ENCODE data around the gene GATAD2B.
A peak's percentile ranks its signal among the peaks of the same experiment; 100 is the strongest.
"Not testable (repeated sequence)": the region's sequence is repeated elsewhere in the genome, so short reads cannot be mapped to it uniquely, and the experiment has no call there.

The GATAD2B gene

GRCh38 chr1:153794624-153795329, 128.0 kb downstream of the GATAD2B start:
- no peak for DNase-seq

DNA sequence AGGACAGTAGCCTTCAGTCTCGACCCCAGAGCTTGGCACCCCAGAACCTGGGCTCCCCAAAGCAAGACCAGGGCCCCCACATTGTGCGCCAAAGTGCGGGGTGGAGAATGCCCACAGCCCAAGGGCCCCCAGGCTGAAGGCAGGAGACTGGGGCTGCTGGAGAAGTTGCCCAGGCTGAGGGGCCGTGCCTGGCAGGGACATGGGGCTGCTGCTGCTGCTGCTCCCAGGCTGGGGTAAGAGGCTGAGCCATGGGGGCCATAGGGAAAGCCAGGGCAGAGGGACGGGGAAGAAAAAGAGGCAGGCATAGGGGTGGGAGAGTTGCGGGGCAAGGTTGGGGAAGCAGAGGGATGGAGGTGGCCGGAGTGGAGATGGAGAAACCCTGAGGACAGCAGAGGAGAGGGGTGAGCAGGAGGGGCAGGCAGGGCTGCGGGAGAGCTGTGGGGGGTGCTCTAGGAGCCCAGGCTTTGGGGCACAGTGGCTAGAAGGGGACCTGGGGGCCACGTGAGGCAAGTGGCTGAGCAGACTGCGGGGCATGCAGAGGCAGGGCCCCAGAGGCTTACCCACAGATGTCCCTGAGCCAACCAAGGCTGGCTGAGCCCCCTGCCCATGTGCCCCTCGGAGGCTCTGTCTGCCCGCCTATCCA, 128.7 kb downstream of the GATAD2B start:
- no peak for DNase-seq

DNA sequence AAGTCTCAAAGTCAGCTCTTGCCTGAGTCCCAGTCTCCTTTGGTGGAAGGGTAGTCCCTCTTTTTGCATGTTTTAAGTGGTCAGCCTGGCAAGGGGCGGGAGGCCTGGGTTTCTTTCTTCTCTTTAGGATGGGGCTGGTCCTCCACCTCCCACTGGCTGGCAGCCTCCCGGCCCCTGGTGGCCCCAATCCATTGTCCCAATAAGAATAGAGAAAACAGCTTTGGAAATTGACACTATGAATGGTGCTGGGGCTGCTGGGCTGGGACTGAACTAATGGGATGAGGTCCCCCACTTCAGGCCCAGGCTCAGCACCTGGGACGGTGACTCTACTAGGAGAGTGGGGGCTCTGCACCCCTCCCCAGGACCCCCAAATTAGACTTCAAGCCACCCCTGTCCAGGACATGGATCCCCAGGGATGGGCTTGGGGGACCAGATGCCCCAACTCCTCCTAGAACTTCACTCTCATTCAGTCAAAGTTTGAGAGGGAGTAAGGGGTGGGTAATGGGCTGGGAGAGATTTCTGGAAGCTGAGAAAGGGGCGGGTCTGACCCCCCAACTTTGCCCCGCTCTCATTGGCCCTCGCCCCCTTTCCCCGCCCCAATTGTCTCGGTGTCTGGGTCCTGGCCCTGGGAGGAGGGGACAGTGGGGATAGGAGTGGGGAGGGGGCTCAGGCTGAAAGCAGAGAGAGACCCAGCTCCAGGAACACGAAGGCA, 129.4 kb downstream of the GATAD2B start:
- DNase-seq: no peak

- DNase-seq: no peak
Measured at GRCh38 chr1:153792631-153793041, 130.1 kb downstream of the GATAD2B start.

DNA sequence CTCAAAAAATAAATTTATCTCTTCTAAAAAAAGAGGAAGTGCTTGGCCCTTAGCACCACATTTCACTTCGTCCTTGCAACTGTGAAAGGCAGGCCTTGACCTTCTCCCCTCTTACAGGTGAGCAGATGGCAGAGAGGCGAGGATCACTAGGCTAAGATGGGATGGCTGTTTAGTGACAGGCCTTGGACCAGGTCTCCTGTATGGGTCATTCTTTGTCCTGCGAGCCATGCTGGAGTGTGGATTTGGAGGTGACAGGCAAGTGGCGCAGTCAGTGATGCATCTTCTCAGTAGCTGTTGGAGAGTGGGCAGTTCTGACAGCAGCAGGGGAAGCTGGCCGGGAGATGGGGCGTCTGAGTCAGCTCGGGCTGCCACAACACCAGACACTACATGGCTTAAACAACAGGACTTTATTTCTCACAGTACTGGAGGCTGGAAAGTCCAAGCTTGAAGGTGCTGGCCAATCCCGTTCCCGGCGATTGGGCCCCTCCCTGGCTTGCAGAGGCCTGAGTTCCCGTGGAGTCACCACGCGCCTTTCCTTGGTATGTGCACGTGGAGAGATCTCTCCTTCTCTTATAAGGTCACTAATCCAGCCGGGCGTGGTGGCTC, 131.0 kb downstream of the GATAD2B start:
- DNase-seq: no peak

DNA sequence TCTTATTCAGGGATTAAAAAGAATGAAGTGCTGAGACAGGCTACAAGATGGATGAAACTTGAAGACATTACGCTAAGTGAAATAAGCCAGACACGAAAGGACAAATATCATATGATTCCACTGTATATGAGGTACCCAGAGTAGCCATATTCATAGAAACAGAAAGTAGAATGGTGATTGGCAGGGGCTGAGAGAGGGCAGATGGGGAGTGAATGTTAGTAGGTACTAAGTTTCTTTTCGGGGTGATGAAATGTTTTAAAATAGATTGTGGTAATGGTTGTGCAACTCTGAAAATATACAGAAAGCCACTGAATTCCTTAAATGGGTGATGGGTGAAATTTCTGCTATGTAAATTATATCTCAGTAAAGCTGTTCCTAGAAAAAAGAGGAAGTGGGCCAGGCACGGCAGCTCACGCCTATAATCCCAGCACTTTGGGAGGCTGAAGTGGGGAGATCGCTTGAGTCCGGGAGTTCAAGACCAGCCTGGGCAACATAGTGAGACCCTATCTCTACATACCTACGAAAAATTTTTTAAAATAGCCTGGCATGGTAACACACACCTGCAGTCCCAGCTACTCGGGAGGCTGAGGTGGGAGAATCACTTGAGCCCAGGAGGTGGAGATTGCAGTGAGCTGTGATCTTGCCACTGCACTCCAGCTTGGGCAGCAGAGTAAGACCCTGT, 131.7 kb downstream of the GATAD2B start:
- no peak for DNase-seq

DNA sequence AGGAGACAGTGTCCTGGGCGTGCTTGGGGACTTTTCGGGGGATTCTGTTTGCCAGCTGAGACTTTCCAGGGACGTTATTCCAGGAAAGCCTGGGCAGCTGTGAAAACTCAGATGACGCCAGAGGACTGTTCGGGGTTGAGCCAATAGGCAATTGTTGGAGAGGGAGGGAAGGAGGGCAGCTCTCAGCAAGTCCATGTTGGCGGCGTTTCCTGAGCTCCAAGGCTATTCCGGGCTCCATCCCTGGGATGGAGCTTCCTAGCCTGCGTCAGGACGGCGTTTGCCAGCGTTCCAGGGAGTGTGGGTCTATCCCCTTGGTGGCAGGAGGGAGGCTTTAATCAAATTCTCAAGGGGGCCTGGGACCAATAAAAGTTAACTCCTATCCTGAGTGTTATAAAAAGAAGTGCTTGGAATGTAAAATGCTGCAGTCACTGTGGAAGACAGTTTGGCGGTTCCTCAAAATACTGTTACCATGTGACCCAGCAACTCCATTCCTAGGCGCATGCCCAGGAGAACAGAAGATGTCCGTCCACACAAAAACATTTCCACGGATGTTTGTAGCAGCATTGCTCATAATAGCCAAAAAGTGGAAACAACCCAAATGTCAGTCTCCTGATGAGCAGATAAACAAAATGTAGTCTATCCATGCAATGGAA, 132.3 kb downstream of the GATAD2B start:
- DNase-seq: peak; percentile 91

DNA sequence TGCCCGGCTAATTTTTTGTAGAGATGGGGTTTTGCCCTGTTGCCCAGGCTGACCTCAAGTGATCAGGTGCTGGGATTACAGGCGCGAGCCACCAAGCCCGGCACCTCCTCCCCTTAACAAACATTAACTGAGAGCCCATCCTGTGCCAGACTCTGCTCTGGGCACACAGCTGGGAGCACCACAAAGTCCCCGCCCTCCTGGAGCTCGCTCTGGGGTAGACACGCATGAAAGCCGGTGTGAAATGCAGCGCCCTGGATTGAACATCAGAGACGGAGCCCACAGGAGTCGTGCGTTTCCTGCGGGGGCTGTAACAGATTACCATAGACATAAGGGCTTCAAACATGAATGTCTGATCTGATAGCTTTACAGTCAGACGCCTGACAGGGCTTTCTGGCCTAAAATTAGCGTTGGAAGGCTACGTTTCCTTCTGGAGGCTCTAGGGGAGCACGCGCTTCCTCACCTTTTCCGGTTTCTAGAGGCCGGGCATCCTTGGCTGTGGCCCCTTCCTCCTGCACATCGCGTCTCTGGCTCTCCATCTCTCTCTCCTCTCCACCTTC, 133.2 kb downstream of the GATAD2B start:
- peak; percentile 42 for DNase-seq

- no peak for DNase-seq
Measured at GRCh38 chr1:153786038-153786790, 136.6 kb downstream of the GATAD2B start.

DNA sequence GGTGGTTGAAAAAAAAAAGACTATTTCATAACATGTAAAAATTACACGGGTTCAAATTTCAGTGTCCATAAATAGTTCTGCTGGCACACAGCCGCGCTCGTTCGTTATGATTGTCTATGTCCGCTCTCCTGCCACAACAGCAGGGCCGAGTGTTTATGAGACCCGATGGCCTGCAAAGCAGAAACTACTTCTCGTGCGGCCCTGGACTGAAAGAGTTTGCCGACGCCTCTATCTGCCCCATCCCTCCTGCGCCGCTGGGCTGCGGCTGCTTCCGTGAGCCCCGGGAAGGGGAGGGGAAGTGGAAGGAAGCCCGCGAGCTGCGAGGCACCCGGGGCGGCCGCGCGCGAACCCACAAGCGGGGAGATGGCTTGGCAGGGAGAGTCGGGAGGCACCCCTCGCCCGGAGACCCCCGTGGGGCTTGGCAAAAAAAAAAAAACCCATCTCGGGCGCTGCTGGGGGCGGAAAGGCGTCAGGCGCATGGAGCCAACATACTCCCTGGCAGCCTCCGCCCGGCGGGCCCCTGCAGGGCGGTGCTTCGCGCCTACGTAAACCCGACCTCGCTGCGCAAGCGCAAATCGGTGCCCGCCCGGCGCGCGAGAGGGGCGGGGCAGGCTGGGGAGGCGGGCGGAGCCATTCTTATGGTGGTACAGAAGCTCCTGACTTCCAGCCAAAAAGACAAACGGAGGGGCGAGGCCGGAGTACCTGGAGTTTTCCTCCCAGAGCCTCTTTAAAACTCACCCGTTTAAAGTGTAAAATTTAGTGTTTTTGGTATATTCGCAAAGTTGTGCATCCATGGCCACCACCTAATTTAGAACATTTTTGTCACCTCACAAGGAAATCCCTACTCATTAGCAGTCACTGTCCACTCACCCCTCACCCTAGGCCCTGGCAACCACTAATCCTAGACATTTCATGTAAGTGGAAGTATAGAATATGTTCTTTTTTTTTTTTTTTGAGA, 139.3 kb downstream of the GATAD2B start:
- DNase-seq: peak; percentile 94

DNA sequence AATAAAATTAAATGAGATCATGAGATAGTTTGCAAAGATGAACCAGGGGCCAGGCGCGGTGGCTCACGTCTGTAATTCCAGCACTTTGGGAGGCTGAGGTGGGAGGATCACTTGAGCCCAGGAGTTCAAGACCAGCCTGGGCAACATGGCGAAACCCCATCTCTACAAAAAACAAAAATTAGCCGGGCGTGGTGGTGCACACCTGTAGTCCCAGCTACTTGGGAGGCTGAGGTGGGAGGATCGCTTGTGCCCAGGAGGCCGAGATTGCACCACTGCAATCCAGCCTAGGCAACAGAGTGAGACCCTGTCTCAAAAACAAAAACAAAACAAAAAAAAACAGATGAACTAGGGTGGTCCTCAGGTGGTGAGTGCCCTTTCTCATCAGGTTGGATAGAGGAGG, 140.1 kb downstream of the GATAD2B start:
- not testable (repeated sequence) for DNase-seq

DNA sequence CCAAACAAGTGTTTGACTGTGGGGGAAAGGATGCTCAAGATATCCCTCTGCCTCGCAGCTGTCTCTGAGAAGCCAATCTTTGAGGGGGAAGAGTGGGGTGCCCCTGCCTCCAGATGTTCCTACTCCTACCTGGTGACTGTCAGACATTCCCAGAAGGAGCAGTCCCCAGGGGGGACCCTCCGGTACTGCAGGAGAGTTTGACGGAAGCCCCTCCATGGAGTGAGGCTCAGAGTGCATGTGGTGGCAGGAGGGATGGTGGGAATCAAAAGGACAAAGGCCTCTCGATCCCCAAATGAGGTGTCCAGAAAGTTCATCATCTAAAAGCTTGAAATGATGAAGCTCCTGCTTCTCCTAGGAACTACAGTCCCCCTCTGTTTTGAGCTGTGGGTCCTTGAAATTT, 142.2 kb downstream of the GATAD2B start:
- DNase-seq: no peak

GRCh38 chr1:153779781-153780541, 142.8 kb downstream of the GATAD2B start:
- DNase-seq: no peak

- no peak for DNase-seq
Measured at GRCh38 chr1:153778824-153779519, 143.8 kb downstream of the GATAD2B start.

- DNase-seq: no peak
Measured at GRCh38 chr1:153778051-153778823, 144.5 kb downstream of the GATAD2B start.

- no peak for DNase-seq
Measured at GRCh38 chr1:153777648-153778047, 145.1 kb downstream of the GATAD2B start.

- DNase-seq: no peak
Measured at GRCh38 chr1:153776845-153777370, 145.9 kb downstream of the GATAD2B start.

DNA sequence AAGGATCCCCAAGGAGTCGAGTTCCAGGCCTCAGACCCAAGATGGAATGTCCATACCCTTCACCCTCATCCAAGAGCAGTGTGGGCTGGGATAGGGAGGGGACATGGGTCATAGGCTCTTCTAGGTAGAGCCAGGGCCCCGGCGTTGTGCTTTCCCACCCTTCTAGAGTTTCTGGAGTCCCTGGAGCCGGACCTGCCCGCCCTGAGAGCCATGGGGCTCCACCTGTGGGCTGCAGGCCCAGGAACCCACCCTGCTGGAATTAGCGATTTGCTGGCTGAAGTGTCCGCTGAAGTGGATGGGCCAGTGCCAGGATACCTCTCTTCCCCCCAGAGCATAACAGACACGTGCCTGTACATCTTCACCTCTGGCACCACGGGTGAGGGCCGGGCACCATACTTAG, 146.4 kb downstream of the GATAD2B start:
- DNase-seq: no peak
